Activated T-helper 9 cell treated with anti-CD3 and anti-CD28 coated beads, Interleukin-2, amount 50 U/mL, for 16 hours (primary cell): Measurements from ENCODE around the gene CCL2.
"Not testable (repeated sequence)": the region's sequence is repeated elsewhere in the genome, so short reads cannot be mapped to it uniquely, and the experiment has no call there.

ENCODE experiments used
- DNase-seq: peaks from one replicate; pipeline ENCODE4 v3.0.0-alpha.2; 2020; ENCODE audit warnings: low read depth

The CCL2 gene

DNA sequence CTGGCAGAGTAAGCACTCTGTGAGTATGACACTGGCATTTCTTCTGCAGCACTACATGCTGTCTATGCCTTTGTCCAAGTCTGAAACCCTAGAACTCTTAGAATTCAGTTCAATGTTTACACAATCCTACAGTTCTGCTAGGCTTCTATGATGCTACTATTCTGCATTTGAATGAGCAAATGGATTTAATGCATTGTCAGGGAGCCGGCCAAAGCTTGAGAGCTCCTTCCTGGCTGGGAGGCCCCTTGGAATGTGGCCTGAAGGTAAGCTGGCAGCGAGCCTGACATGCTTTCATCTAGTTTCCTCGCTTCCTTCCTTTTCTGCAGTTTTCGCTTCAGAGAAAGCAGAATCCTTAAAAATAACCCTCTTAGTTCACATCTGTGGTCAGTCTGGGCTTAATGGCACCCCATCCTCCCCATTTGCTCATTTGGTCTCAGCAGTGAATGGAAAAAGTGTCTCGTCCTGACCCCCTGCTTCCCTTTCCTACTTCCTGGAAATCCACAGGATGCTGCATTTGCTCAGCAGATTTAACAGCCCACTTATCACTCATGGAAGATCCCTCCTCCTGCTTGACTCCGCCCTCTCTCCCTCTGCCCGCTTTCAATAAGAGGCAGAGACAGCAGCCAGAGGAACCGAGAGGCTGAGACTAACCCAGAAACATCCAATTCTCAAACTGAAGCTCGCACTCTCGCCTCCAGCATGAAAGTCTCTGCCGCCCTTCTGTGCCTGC, at the start of gene CCL2:
Gene CCL2, plus strand, starts transcription at position 635 of the 730 bp plus-strand sequence. Its CDS starts 65 bp downstream, at position 700.
- DNase-seq, result no peak

- DNase-seq, result no peak
These were observed 49.7 kb upstream of the CCL2 start for GRCh38 chr17:34205401-34205800.

GRCh38 chr17:34206569-34206968, 48.5 kb upstream of the CCL2 start:
- no peak for DNase-seq

DNA sequence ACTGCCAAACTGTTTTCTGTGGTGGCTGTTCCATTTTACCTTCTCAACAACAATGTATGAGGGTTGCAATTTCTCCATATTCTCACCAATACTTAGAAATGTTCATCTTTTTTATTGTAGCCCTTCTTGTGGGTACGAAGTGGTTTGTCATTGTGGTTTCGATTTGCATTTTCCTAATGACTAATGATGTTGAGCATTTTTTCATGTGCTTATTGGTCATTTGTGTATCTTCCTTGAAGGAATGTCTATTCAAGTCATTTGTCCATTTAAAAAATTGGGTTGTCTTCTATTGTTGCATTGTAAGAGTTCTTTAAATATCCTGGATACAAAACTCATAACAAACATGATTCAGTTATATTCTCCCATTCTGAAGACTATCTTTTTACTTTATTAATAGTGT, 47.5 kb upstream of the CCL2 start:
- DNase-seq, result no peak

DNA sequence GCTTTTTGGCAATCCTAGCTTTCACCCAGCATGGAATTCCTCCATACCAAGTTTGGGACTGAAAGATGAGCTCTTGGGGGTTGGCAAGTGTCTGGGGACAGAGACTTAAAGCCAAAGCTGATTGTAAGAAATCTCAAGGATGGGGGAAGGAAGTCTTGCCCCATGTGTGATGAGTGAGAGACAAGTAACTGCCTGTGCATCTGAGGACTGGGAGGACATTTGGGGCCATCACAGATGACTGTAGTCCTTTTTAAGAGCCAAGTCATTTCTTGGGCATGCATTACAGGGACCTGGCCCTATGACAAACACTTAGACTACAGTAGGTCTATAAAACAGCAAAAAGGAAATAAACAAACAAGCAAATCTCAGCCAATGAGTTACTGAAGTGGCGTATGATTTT, 36.3 kb upstream of the CCL2 start:
- no peak for DNase-seq

DNA sequence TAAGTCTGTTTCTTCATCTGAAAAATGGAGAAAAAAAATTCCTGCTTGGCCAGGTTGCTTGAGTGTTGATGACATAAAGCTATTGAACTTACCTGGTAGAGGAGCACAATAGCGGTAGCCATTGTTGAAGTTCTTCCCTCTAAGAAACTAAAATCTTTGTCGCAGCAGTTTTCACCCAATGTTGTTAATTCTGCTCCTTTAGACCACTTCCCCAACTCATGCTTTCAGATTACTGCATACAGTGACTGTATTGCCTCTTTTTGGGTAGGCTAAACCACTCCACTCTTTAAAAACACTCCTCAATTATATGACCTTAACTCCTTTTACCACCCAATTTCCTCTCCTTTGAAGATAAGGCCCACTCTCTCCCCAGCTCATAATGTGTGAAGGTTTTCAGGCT, 35.7 kb upstream of the CCL2 start:
- no peak for DNase-seq

GRCh38 chr17:34220045-34220751, 34.9 kb upstream of the CCL2 start:
- DNase-seq, result no peak

DNA sequence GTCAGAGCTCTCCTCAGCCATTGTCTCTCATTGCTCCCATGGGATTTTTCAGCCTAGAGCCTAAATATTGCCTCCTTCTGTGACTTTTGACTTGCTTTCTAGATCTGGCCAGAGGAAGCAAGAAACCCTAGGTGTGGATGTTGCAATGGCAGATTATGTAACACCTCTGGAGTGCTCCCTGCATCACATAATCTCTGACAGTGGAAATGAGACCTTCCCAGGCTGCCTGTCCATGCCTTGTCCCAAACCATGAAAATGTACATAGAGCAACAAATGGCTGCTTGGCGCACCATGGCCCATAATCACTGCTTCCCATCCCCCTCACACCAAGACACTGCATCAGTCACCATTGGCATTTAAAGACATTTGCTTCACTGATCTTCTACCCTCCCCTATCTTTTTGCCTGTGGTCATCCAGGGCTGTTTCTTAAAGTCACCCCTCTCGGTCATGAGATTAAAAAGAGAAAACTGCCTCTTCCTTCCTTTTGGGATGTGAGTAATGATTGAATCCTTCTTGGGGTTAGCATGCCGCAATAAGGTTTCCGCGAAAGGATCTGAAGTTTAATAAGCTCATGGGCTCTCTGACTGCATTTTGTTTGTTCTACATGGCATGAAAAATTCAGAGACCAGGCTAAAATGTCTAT, 34.2 kb upstream of the CCL2 start:
- DNase-seq, result no peak

- DNase-seq, result no peak
These were observed 33.7 kb upstream of the CCL2 start for GRCh38 chr17:34221411-34221810.

DNA sequence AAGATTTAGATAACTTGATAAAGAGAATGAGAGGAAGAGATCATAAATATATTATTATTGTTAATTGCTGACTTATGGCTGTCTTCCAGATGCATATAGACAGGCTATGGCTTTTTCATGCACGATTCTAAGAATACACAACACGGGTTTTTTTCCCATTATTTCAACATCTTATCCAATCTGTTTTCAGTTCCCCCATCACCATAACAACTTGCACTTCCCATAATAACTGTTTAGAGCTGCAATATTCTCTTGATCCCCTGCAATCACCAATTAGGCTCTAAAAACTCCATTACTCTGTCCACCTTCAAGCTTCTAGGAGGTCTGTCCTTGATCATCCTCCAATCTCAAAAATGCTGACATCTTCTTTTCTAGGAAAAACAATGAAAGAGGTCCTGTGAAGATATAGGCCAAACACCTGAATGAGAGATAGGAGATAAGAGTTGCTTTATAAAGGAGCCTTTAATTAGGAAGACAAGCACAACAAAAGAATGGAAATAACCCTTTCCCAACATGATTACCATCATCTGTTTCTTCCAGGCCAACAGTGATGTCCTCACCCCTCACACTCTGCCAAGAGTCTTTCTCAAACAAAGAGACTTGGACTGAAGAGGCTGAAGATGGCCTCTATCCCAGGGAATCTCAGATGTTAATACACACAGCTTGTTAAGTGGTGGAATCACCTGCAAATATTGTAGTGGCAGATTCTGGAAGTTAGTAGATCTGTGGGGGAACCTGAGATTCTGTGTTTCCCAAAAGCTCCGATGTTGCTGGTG, 32.2 kb upstream of the CCL2 start:
- no peak for DNase-seq

DNA sequence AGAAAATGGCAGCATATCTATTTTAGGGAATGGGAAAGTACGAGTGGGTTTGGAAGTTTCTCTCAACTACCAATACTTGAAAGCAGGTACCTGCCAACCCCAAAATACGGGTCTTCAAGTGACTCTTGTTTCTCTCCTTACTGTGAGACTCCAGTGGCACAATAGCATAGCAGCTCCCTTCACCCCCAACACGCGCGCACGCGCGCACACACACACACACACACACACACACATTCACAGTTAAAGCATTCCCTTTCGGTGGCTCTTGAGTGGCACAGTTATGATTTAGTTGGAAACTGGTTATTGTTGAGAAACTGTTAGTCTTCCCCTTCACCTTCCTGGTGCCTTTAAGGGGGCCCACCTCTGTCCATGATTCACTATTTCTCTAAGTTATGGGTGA, 30.0 kb upstream of the CCL2 start:
- DNase-seq, result no peak

DNA sequence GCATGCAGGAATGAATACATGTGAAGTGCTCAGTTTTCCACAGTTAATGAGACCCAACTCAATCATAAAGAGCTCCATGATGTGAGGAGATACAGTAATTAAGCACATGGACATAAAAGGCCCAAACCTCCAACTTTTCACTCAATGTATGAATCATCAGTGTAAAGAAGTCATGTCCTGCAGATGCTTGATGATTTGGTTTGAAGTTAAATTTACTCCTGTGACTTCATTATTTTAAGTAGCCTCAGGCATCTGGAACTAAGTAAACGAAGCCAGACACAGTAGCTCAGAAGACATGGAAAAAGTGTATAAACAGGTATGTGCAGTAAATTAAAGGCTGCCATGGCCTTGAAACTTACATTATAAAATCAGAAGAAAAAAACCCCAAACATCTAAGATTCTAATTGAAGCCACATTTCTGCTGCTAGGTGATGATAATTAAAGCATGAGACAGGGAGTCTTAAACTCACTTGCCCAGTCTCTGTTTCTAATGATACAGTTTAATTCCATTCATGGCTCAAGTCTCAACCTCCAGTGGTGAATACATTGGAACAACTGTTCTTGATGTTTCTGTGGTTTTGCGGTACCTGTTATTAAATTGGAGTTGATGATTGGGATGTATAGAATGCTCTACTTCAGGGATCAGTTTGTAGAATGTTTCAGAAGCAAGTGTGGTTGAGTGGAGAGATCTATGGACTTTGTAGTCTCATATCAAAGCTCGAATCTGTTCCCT, 28.9 kb upstream of the CCL2 start:
- no peak for DNase-seq

DNA sequence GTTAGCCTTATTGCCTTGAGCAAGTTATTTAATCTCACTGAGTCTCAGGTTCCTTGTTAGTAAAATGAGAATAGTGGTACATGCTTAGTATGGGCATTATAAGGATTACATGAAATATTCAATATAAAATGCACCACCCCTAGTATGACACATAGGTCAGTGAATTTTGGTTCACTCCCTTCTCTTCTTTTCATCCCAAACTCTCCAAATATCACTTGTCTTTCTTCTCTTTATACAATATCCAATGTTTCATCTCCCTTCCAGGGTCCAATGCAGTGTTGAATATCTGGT, 28.4 kb upstream of the CCL2 start:
- no peak for DNase-seq

DNA sequence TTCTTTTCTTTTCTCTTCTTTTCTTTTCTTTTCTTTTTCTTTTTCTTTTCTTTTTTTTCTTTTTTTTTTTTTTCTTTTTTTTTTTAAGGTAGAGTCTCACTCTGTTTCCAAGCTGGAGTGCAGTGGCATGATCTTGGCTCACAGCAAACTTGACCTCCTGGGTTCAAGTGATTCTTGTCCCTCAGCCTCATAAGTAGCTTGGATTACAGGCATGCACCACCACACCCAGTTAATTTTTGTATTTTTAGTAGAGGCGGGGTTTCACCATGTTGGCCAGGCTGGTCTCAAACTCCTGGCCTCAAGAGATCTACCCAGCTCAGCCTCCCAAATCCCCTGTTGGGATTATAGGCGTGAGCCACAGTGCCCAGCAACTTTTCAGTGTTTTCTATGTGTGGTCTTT, 27.8 kb upstream of the CCL2 start:
- DNase-seq, result not testable (repeated sequence)

GRCh38 chr17:34227707-34228106, 27.4 kb upstream of the CCL2 start:
- DNase-seq, result no peak

GRCh38 chr17:34228781-34229180, 26.3 kb upstream of the CCL2 start:
- DNase-seq, result no peak

DNA sequence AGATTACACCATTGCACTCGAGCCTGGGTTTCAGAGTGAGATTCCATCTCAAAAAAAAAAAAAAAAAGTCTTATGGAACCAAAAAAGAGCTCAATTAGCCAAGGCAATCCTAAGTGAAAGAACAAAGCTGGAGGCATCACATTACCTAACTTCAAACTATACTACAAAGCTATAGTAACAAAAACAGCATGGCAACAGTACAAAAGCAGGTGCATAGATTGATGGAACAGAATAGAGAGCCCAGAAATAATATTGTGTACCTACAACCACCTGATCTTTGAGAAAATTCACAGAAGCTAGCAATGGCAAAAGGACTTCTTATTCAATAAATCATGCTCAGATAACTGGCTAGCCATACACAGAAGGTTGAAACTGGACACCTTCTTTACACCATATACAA, 24.7 kb upstream of the CCL2 start:
- DNase-seq, result no peak

DNA sequence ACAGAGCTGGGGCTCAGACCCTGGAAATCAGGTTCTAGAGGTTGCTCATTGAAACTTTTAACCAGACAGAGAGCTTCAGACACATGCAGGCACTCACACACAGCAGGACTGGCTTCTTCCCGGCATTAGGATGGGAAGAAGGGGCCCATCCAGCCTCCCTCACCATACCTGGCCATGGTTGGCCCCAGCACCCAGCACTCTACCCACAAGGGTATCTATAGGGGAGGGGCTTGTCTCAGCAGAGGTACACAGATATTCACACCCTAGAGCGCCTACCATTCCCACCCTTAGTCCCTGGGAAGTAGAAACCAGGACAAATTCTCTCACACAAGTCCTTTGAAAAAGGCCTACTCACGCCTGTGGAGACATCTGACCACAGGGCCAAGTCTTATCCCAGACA, 20.5 kb upstream of the CCL2 start:
- no peak for DNase-seq

DNA sequence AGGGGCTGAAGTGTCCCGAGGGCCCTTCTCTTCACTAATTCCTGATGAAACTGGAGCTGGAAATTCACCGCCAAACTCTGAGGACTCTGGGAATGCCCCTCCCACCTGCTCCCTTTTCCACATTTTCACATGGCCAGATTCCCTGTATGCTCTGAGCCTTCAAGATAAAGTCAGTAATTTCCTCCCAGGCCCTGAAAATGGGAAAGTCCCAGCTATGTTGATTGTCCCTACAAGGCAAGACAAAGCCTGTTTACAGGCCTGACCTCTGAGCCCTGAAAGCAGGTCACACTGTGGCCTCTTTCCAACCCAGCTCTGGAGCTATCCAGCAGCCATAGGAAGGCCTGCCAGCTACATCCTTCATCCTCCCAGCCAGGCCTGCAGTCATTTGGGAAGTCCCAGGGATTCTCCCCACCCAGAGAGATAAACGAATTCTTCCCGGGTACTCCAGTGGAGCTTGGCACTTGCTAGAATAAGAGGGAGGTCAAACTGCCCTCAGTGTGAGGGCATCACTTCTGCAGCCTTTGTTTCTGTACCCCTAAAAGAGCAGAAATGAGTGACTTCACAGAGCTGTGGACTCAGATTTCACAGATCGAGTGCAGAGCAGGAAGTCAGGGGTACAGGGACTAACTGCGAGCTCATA, 19.6 kb upstream of the CCL2 start:
- no peak for DNase-seq

GRCh38 chr17:34236281-34236892, 18.7 kb upstream of the CCL2 start:
- DNase-seq, result no peak

- no peak for DNase-seq
These were observed 17.6 kb upstream of the CCL2 start for GRCh38 chr17:34237458-34237857.
